NOMO-1 (cell line): ENCODE data around the gene LMO2.
"Not testable (repeated sequence)": the region's sequence is repeated elsewhere in the genome, so short reads cannot be mapped to it uniquely, and the experiment has no call there.

Source experiments
- DNase-seq, 2 experiments: peaks; one replicate each; lab custom pipeline; 2025; ENCODE audit not compliant: unreplicated experiment in 2 of 2; lab: John Stamatoyannopoulos, UW

Gene LMO2

DNA sequence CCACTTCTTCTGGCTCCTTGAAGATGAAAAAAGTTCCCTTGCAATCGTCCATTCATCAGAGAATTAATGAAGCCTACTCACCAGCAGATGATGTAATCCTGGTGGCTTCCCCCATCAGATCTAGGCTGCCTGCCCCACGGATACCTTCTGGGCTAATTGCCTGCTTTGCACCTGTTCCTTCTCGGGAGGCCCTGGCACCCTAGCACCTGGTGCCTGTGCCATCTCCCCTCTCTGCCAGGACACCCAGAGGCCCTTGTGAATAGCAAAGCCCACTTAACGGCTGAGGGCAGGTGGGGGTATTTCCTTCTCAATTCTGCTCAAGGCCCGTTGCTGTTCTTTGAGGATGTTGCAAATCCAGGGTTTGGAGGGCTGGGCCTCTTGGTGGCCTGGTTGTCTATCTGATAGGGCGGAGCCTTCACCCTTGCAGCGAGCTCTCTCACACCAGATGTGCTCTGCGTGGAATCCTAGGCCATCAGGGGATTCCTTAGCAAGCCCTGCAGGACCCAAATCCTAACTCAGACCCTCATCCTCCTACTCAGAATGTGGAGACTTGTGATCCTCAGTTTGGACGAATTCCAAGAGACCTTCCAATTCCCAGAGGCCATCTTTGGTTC is at the start of gene LMO2:
Gene LMO2 (minus strand): TSS at position 363 of the 614 bp plus-strand sequence. CDS start 22,360 bp downstream, outside the sequence.
- DNase-seq, result peak; percentile 87 to 92

DNA sequence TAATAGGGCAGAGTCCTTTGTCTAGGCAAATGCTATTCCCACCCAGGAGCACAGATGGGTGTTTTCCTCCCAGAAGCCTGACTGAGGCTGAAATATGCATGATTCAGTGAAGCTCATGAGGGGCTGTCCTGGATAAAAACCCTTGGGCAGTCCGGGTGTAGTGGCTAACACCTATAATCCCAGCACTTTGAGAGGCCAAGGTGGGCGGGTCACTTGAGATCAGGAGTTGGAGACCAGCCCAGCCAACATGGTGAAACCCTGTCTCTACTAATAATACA is 48.6 kb upstream of the LMO2 start:
- DNase-seq, result no peak

DNA sequence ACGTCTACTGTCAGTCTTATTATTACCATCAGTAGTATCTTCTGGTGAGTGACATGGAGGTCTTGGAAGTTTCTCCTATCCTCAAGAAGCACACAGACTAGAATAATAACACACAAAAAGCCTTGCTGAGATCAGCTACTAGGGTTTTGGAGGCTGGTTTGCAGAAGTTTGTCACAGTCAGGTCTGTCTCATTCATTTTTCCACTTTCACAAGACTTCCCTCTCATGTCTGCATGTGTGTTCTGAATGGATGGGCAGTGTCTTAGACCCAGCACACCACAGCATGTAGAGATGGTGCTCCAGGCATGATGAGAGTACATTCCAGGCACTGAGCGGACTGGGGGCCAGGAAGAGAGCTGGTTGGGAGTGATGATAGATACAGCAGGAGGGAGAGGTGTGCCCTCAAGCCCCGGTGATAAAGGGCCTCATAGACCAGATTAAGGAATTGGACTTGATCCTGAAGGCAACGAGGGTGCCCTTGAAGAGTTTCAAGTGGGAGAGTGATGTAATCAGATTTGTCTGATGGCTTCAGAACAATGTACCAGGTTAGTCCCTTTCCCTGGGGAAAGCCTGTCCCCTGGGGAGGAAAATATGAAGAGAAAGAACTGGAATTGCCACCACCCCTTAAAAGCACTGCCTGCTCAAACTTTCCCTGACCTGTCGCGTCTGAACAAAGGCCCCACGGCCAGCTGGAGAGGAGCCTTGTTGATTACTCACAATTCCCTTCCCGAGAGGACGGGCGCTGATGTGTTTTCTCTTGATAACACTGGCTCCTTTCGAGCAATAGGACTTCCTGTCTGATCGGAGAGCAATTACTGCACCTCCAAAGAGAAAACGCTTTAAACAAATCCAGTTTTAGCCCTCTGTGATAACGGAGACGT is 45.1 kb upstream of the LMO2 start:
- DNase-seq, result peak in 1 of 2 experiments; percentile 46

DNA sequence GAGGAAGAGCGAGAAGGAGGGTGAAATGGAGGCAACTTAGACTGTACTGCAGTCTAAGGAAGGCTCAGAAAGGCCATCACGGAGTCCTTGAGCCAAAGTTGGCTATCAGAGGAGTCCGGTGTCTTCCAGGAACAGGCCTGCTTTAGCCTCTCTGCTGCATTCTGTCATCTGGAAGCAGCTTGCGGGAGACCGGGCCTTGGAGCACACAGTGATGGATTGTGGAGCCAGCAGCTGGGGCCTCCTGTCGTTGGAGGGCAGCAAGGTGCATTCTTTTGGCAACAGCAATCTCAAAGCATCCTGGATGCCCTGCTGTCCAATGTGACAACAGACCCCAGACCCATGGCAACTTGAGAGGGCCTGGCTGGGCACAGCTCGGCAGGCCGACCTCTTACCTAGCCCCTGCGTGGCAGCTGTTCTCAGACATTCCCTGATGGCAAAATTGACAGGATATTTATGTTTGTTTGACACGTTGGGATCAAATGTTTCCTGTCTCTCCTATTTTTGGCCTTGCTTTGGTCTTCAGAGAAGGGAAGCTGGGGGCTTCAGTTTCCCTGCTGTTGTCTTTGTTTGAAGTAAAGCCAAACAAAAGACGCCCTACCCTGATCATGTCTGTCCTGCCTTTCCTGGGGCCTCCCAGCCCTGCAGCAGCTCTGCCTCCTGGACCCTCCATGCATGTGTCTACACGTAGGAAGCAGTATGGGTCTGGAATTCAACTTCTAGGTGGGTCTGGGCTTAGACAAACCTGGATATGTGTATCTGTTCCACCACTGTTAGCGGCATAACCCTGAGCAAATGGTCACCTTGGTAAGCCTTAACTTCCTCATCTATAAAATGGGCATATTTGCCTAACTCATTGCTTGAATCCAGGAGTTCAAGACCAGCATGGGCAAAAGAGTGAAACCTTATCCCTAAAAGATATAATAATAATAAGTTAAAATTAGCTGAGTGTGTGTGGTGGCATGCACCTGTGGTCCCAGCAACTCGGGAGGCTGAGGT is 43.9 kb upstream of the LMO2 start:
- DNase-seq, result no peak

DNA sequence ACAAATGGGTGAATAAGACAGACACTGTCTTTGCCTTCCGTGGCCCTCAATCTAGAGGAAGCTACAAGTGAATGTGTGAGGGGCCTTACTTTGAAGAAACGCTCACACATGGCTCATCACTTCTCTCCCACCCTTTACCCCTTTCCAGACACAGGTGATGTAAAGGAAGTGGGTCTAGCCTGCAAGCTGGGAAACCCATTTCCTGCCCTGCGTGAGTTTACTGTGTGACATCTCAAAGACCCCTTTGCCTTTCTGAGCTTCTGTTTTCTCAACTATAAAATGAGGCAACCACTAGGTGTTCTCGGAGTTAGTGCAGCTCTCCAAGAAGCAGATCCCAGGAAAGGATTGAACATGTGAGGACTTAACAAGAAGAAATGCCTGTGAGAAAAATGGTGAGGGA is 43.1 kb upstream of the LMO2 start:
- DNase-seq, result no peak

DNA sequence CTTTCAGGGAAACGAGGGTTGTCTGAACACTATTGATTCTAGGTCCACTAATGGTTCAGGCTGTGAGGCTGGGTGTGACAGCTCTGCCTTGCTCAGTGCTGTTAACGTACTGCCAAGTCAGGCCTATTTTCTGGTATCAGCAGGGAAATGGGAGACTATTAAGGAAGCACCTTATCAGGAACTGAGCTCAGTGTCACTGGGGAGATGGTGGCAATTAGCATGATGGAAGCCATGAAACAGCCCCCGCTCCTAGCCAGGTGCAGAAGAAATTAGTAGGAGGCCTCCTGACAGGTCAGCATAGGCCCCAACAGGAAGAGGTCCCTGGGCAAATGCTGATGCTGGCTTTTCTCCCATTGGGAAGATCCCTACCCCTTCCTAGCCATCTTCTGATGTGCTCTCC is 42.6 kb upstream of the LMO2 start:
- no peak for DNase-seq

DNA sequence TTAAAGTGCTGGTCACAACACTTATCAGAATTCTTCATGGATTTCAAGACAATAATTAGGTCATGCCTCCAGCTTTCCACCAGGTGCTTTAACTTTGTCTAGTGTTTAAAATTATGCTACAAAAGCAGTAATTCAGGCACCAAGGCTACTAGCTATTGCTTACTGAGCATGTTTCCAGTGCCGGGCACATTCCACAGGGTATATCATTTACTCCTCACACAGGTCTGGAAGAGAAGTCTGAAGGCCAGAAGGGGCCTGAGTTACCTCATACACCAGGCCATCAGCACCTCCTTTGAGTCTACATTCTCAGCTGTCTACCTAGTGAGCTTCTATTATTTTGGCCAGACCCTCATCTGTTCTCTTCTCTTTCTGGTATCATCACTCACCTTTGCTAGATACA is 41.7 kb upstream of the LMO2 start:
- DNase-seq, result no peak

DNA sequence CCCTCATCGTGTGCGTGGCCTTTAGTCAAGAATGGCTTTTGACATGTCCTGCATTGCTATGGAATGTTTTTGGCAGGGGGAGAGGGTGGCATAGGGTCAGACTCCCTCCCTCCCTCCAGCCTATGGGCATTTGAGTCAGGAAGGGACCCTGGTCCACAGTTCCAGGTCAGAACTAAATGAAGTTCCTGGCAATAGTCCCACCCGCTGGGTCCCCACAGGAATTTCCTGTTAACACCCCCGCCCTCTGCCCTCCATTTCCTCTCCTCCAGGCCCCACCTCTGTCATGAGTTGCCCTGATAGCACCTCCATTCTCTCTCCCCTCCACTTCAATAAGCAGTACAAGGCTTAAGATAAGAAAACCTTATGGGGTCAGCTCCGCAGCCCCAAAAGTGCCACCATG is 40.8 kb upstream of the LMO2 start:
- no peak for DNase-seq

DNA sequence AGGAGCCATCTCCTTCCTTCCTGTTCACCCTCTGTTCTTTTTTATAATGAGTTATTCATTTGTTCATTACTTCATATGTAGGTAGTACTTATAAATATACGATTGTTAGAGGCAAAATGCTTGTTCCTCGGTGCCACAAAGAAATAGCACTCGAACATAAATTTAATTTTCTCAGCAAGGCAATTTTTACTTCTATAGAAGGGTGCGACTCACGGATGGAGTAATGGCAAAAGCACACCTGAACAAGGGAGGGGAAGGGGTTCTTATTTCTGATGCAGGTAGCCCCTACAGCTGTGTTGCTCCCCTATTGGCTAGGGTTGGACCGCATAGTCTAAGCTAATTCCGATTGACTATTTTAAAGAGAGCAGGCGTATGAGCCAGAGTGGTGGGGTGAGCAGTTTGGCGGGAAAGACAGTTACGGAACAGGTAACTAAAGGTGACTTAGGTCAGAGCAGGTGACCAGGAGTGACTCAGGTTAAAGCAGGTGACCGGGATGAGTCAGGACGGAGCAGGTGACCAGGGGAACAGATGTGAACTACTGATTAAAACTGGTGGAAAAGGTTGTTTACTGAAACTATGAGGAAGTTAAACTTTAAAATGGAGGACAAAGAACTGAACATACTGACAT is 40.0 kb upstream of the LMO2 start:
- not testable (repeated sequence) for DNase-seq

DNA sequence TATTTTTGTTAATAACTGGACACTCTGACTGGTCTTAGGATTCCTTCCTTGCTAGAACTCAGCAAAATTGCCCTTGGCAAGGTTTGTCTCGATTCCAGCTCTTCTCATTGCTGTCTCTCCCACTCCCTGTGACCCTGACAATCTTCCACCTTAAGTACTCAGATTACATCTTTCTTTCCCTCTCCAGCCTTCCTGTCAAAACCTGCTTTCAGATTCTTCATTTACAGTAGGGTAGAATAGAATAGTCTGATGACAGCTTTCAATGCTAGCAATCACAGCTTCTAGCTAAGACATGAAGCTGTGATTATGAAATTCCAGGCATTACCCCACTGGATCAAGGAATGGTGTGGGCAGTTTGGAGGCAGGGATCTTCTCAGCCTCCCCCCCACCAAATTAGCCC is 39.2 kb upstream of the LMO2 start:
- DNase-seq, result no peak

DNA sequence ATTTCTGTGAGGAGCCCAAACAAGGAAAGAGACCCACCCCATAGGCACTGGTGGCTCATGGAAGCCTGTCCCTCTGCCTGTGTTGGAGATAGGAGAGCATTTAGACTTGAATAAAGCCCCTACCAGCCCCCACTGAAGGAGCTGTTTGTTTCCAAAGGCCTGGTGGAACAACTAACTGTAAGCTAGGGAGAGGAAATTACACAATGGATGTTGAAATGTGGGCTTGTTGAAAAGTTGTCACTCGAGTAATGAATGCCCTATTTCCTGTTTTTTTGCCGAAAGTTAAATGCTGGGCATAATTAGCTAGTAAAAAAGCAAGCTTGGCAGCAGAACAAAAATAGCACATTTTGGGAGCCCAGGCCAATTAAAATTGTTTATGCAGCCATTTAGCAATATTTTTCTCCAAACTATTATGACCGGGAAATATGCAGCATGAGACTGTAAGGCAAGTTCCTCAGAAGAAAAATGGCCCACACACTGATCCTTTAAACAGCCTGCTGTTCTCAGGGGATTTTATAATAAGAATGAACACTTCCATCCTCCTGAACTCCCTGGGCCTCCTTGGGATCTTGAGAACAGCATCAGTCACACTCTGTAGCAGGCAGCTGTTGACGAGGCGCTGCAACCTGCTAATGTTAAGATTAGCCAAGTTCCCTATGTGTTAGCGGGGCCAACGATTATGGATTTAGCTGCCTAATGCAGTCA is 38.6 kb upstream of the LMO2 start:
- peak; percentile 97 to 99 for DNase-seq

DNA sequence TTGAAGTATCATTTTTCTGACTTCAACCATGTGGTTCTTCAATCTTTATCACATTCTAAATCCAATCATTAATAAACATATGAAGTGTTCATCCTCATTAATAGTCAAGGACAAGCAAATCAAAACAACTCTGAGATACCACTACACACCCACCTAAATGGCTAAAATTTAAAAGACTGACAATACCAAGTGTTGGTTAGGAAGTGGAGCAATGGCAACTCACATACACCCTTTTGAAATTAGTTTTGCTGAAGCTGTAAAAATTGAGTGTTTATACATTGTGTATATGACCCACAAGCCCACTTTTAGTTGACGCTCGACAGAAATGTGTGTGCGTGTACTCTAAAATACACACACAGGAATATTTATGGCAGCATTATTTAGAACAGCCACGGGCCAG is 36.7 kb upstream of the LMO2 start:
- DNase-seq, result no peak

DNA sequence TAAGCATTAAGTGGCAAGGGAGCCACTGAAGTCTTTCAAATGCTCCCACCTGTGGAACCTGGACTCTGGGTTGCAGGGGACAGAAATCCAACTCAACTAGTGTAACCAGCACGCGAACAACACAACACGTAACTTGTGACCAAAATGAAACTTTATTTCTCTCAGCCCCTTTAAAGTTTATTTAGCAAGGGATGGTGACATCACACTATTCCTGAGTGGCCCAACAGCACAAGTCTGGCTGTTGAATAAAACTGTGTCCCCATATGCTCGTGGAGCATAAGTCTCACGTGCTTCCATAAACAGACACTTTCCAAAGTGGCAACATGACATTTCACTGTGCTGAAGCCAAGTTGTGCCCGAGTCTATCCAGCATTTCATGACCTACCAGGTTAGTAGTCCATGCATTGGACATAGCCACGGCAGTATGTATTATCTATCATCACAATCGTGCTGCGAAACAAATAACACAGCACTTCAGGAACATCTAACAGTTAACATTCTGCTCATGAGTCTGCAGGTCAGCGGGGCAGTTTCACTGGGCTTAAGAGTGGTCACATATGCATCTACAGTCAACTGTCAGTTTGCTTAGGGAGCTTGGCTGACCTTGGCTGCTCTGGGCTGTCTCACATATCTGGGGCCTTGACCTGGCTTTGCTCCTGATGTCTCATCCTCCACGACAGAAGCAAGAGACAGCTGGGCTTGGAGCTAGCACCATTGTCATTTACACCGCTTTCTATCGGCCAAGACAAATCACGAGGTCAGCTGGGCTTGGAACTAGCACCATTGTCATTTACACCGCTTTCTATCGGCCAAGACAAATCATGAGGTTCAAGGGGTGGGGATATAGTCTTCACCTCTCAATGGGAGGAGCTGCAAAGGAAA is 35.0 kb upstream of the LMO2 start:
- no peak for DNase-seq

DNA sequence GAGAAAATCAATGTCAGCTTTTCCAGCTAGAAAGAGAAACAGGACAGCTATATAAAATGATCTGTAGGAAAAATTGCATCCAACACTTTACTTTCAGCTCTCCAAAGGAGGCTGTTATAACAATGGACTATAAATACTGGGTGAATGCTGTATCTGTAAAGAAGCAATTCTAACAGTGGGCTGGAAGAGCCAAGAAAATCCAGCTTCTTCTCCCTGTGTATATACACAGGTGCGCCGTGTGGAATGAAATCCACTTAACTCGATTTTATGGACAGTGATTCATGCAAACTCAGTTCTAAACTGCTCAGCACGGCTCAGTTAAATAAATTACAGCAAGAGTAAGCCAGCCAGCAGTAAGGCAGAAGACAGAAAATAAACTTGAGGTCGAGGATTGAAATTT is 32.5 kb upstream of the LMO2 start:
- no peak for DNase-seq

DNA sequence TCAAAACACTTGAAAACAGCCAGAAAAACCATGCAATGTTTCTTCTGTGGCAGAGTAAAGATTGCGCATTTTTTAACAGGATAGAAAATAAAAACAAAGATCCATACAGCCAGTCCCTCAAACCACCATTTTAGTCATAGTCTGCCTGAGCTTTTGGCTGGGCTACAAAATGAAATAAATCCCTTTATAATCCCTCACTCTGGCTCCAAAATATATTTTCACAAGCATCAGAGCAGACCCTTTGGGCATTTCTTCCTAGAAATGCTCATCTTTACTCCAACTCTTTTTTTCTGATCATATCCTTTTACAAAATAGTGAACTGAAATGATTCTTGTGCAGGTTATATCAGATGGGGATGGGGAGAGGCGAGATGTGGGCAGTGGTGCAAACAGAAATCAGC is 31.8 kb upstream of the LMO2 start:
- no peak for DNase-seq

DNA sequence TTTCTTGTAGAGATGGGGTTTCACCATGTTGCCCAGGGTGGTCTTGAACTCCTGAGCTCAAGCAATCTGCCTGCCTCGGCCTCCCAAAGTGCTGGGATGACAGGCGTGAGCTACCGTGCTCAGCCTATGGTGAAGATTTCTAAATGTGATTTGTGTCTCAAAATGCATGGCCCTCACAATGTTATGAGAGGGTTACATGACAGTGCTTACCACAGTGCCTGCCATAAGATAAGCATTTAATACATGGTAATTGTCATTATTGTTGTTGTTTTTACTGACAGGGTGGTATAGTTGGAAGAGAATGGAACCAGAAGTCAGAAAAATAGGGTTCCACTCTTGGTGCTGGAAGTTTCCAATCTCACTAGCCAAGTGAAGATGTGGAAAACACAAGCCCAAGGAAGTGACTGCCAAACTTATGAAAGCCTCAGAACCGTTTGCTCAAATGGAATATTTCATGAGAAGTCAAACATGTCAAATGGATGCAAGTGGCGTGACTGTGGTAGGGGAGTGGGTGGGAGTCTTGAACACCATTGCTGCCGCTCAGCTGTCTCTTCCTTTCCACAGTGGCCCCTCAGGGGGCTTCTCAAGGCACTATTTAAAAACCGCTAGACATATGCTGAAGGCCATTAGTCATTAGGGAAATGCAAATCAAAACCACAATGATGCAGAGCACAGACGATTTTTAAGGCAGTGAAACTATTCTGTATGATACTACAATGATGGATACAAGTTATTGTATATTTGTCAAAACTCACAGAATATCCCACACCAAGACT is 29.1 kb upstream of the LMO2 start:
- peak; percentile 73 to 88 for DNase-seq

DNA sequence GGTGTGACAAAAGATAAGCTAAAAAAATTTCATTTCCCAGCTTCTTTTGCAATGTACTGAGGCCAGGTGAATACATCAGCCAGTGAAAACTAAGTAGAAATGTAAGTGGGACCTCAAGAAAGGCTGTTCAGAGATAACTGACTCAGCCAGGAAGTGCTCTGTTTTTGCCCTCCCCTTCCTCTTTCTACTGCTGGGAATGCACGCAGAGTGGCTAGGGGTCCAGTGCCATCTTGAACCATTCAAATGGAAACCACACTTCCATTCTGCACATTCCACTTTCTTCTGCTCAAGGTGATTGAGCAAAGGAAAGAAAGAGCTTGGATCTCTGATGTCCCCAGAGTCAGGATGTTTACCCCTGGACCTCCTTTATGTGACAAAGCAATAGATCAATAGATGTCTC is 27.8 kb upstream of the LMO2 start:
- DNase-seq, result peak in 1 of 2 experiments; percentile 24

DNA sequence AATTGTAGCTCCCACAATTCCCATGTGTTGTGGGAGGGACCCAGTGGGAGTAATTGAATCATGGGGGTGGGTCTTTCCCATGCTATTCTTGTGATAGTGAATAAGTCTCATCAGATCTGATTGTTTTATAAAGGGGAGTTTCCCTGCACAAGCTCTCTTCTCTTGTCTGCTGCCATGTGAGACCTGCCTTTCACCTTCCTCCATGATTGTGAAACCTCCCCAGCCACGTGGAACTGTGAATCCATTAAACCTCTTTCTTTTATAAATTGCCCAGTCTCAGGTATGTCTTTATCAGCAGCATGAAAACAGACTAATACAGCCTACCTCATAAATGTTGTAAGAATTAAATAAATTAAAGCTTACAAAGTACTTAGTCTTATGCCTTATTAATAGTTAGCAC is 25.5 kb upstream of the LMO2 start:
- DNase-seq, result not testable (repeated sequence)

DNA sequence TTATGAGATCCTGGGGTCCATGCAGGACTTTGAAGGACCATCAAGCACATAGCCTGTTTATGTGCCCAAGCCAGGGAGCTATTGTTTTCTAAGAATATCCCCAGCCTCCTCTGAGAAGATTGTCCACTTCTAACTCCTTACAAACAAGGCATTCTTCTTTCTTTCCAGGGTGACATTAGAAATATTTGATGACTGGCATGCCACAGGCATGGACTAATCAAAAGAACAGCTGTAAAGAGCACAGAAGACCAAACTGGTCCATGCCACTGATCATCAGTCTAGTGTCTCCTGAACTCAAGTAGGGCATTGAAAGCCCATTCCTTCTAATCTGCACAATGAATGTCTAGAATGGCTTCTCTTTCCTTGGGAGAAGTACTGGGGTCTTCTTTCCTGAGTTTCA is 24.9 kb upstream of the LMO2 start:
- no peak for DNase-seq
